ENCODE measurements around the gene FRMD8. TPM values are rescaled to one million over a fixed set of nuclear protein-coding genes. Genes with fewer than 3 reads are reported as not detected.

The FRMD8 gene
- total RNA-seq, 4 donors from 2014 or later, result 44.1 to 88.7 (median 81.0) TPM

GRCh38 chr11:65416341-65416824, 29.9 kb downstream of the FRMD8 start:
- intact Hi-C loops (cut with DNase I), result loop anchor here (5.0 kb wide), 1 partner anchor 34 kb away; the partner anchor contains the start of gene SLC25A45
- no peak for DNase-seq
- 0% methylated on average over 2 of the region's 18 CpGs; no CpG with 5 or more reads in 1 of the 2 donors for WGBS, 2 donors
- H3K4me1 ChIP-seq, result peaks cover 44 to 73% (median 50%) of the 10 kb centered on the region in 3 donors
- H3K4me3 ChIP-seq, result peak overlapping the region; percentile 18 to 95 (median 84)
- H3K27me3 ChIP-seq, result no peaks in the 10 kb centered on the region
- H3K27ac ChIP-seq, result peak overlapping the region; percentile 99 to 100 (median 100)
- no peaks in the 10 kb centered on the region for H3K9me3 ChIP-seq
- TF ChIP-seq, protein P1, sequence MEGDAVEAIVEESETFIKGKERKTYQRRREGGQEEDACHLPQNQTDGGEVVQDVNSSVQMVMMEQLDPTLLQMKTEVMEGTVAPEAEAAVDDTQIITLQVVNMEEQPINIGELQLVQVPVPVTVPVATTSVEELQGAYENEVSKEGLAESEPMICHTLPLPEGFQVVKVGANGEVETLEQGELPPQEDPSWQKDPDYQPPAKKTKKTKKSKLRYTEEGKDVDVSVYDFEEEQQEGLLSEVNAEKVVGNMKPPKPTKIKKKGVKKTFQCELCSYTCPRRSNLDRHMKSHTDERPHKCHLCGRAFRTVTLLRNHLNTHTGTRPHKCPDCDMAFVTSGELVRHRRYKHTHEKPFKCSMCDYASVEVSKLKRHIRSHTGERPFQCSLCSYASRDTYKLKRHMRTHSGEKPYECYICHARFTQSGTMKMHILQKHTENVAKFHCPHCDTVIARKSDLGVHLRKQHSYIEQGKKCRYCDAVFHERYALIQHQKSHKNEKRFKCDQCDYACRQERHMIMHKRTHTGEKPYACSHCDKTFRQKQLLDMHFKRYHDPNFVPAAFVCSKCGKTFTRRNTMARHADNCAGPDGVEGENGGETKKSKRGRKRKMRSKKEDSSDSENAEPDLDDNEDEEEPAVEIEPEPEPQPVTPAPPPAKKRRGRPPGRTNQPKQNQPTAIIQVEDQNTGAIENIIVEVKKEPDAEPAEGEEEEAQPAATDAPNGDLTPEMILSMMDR (IDR thresholded peaks at IDR 0.05), result peak; percentile 93 to 99 (median 99)
- peak in 2 of 4 donors; percentile 16 to 59 for TF ChIP-seq POLR2A (IDR thresholded peaks at IDR 0.05)
- H3K36me3 ChIP-seq, result peaks cover 10 to 28% (median 11%) of the 10 kb centered on the region in 3 donors

GRCh38 chr11:65416841-65417701, 30.6 kb downstream of the FRMD8 start:
- H3K27ac ChIP-seq, result peak overlapping the region; percentile 99 to 100 (median 100)
- WGBS, 2 donors, result 17 to 18% methylated on average over 6 to 10 of the region's 14 CpGs
- H3K4me1 ChIP-seq, result peaks cover 44 to 77% (median 50%) of the 10 kb centered on the region in 3 donors
- no peak for DNase-seq
- H3K4me3 ChIP-seq, result peak overlapping the region; percentile 18 to 95 (median 84)
- H3K27me3 ChIP-seq, result no peaks in the 10 kb centered on the region
- no peaks in the 10 kb centered on the region for H3K9me3 ChIP-seq
- intact Hi-C loops (cut with DNase I), result loop anchor here (5.0 kb wide), 1 partner anchor 35 kb away; the partner anchor contains the start of gene SLC25A45
- H3K36me3 ChIP-seq, result peaks cover 4 to 21% (median 5%) of the 10 kb centered on the region in 3 donors
- TF ChIP-seq, protein P1 (IDR thresholded peaks at IDR 0.05), result no peak
- TF ChIP-seq POLR2A (IDR thresholded peaks at IDR 0.05), result no peak

DNA sequence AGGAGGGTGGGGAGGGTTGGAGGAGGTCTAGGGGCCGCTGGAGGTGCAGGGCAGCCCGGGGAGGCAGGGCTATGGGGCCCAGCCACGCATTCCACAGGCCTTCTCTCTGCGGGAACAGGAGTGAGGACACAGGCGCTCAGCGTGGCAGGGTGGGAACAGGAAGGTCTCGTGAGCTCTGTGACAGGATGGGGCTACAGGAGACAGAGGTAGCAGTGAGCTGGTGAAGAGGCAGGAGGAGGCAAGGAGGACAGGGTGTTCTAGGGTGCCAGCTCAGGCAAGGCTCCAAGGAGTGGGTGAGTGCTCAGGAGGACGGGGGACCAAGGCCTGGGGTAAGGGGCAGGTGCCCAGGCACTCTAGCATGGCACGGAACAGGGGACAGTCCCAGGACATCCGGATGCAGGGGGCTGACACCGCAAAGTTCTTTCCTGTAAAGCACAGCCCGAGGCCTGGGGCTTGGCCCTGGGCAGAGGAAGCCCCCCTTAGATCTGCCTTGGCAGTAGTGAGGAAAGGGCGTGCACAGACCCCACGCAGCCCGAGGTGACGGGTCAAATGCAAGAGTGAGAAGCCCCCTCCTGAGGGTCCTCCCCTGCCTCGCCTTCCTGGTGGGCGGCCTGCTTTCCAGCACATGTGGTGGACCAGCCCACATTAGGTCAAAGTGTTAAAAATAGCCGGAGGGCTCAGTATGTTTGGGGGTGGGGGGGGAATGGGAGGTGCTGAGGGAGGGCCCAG, 31.4 kb downstream of the FRMD8 start:
- intact Hi-C loops (cut with DNase I), result loop anchor here (5.0 kb wide), 1 partner anchor 36 kb away; the partner anchor contains the start of gene SLC25A45
- peaks cover 0 to 14% (median 0%) of the 10 kb centered on the region in 3 donors for H3K36me3 ChIP-seq
- peaks cover 44 to 74% (median 50%) of the 10 kb centered on the region in 3 donors for H3K4me1 ChIP-seq
- WGBS, 2 donors, result 13 to 27% methylated on average over 9 to 13 of the region's 19 CpGs
- TF ChIP-seq POLR2A (IDR thresholded peaks at IDR 0.05), result peak in 1 of 4 donors; percentile 47
- TF ChIP-seq, protein P1 (IDR thresholded peaks at IDR 0.05), result no peak
- no peak for DNase-seq
- peak overlapping the region; percentile 99 to 100 (median 100) for H3K27ac ChIP-seq
- no peaks in the 10 kb centered on the region for H3K27me3 ChIP-seq
- H3K4me3 ChIP-seq, result peak overlapping the region; percentile 5 to 95 (median 84)
- H3K9me3 ChIP-seq, result no peaks in the 10 kb centered on the region

DNA sequence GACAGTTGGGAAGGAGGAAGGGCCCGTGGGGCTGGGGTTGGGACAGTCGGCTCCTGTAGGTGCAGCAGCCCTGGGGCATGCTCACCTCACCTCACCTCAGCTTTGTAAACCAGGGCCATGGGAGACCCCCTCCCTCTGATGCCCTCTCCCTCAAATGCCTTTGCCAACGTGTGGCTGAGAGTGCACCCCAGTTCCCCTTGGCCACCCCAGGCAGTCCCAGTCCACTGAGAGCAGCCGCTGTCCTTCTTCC, 31.9 kb downstream of the FRMD8 start:
- no peak for DNase-seq
- Histone ChIP-seq H3K9me3 (no peaks in the 10 kb centered on the region), H3K4me1 (peaks cover 44 to 69% (median 50%) of the 10 kb centered on the region in 3 donors), H3K27me3 (no peaks in the 10 kb centered on the region), H3K36me3 (peaks cover 0 to 14% (median 5%) of the 10 kb centered on the region in 3 donors), H3K27ac (peak overlapping the region; percentile 99 to 100 (median 100)), H3K4me3 (peak overlapping the region; percentile 5 to 95 (median 84))
- intact Hi-C loops (cut with DNase I), result loop anchor here (5.0 kb wide), 1 partner anchor 36 kb away; the partner anchor contains the start of gene SLC25A45
- no peak for TF ChIP-seq POLR2A (IDR thresholded peaks at IDR 0.05)
- TF ChIP-seq, protein P1 (IDR thresholded peaks at IDR 0.05), result no peak
- WGBS, 2 donors, result 3% methylated on average over 4 of the region's 4 CpGs; no CpG with 5 or more reads in 1 of the 2 donors
